Sigmoid colon (tissue), 7 donors: ENCODE data around the gene SGSM1. TPM values are rescaled to one million over a fixed set of nuclear protein-coding genes. Genes with fewer than 3 reads are reported as not detected.
A peak's percentile ranks its signal among the peaks of the same experiment; 100 is the strongest.

Source experiments
- DNase-seq: peaks from one replicate; pipeline ENCODE4 v3.0.0-alpha.2; 2019
- H3K27ac ChIP-seq, 4 donors: fragments of 200-600 bp; sonication (generic); one replicate each; pipeline ENCODE4 v1.5.1; 2016 to 2019; ENCODE audit warnings: mild to moderate bottlenecking in 1 of 4
- H3K27me3 ChIP-seq, 3 donors: fragments of 200-600 bp; sonication (generic); one replicate each; pipeline ENCODE4 v1.5.1; 2019; ENCODE audit warnings: mild to moderate bottlenecking in 1 of 3
- H3K36me3 ChIP-seq, 4 donors: fragments of 200-600 bp; sonication (generic); one replicate each; pipeline ENCODE4 v1.5.1; 2016 to 2019
- H3K4me1 ChIP-seq, 4 donors: fragments of 200-600 bp; sonication (generic); one replicate each; pipeline ENCODE4 v1.5.1; 2017 to 2019
- H3K4me3 ChIP-seq, 4 donors: fragments of 200-600 bp; sonication (generic); one replicate each; pipeline ENCODE4 v1.5.1; 2017 to 2019; ENCODE audit warnings: mild to moderate bottlenecking in 2 of 4, moderate library complexity in 1 of 4
- H3K9me3 ChIP-seq, 4 donors: fragments of 200-600 bp in 3 of 4; sonication (generic) in 3 of 4; one replicate each; pipeline versions ENCODE4 v1.5.1 to v1.6.1; 2013 to 2019
- EP300 ChIP-seq, 4 donors: sonication (generic); formaldehyde crosslinking; IDR thresholded peaks; one replicate each; pipeline ENCODE4 v1.6.1; 2017; ENCODE audit warnings: antibody characterized with exemption in 4 of 4
- POLR2A ChIP-seq, 2 donors: fragments of 450-650 bp; IDR thresholded peaks; one replicate each; pipeline ENCODE4 v1.6.1; 2016; ENCODE audit warnings: antibody characterized with exemption in 2 of 2, mild to moderate bottlenecking in 2 of 2, moderate library complexity in 2 of 2
- POLR2AphosphoS5 ChIP-seq, 4 donors: sonication (generic); formaldehyde crosslinking; IDR thresholded peaks; one replicate each; pipeline ENCODE4 v1.6.1; 2017; ENCODE audit warnings: antibody characterized with exemption in 4 of 4
- WGBS, 2 donors: extraction: QIAGEN DNeasy Blood & Tissue Kit; methylation state at CpG; one replicate each; pipeline ENCODE4 v1.1.7; 2013; 5-methylcytosine and 5-hydroxymethylcytosine counted together
- intact Hi-C: fragments of 100-400 bp; cut with DNase I; formaldehyde crosslinking; loops from one replicate; pipeline ENCODE4 v1.15.1; 2023
- polyA plus RNA-seq, 3 donors: library from polyadenylated mRNA; stranded (reverse); fragments of 200-250 nt; gene quantifications; one replicate each; pipeline ENCODE4 v1.2.3, GENCODE V29; 2013
- total RNA-seq, 4 donors: library from RNA; depleted of rRNA; stranded (reverse); fragments of >200 nt; gene quantifications; one replicate each; pipeline ENCODE4 v1.1.0, GENCODE V29; 2016
- TF ChIP-seq, protein P1 (sequence below), 4 experiments: fragments of 450-650 bp in 3 of 4; fragments of 200-600 bp in 1 of 4; IDR thresholded peaks; one replicate each; pipeline ENCODE4 v1.5.1; 2016 to 2019; ENCODE audit warnings: antibody characterized with exemption in 4 of 4, mild to moderate bottlenecking in 3 of 4, moderate library complexity in 2 of 4
- donor health status: healthy with polysubstance abuse.
- donor health status: Bipolar disorder and iron deficiency.
- donor health status: healthy.

The SGSM1 gene
- total and polyA plus RNA-seq, 7 donors = 0.46 to 3.6 (median 2.3) TPM

DNA sequence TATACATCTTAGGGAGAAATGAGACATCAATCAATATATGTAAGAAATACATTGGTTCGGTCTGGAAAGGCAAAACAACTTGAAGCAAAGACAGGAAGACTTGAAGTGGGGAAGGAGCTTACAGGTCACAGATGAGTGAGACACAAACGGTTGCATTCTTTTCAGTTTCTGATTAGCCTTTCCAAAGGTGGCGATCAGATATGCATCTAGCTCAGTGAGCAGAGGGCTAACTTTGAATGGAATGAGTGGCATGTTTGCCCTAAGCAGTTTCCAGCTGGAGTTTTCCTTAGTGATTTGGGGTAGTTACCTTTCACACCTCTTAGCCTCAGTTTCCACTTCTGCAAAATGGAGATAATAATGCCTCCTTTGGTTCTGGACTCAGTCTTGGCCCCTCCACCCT, 124.7 kb downstream of the SGSM1 start:
- Histone ChIP-seq H3K9me3 (no peaks in the 10 kb centered on the region), H3K27ac (no peak overlapping the region), H3K36me3 (no peaks in the 10 kb centered on the region), H3K4me1 (no peaks in the 10 kb centered on the region), H3K4me3 (no peak overlapping the region), H3K27me3 (no peaks in the 10 kb centered on the region)
- TF ChIP-seq POLR2A (IDR thresholded peaks at IDR 0.05) (no peak), POLR2AphosphoS5 (IDR thresholded peaks at IDR 0.05) (no peak), EP300 (IDR thresholded peaks at IDR 0.05) (no peak)
- TF ChIP-seq, protein P1, sequence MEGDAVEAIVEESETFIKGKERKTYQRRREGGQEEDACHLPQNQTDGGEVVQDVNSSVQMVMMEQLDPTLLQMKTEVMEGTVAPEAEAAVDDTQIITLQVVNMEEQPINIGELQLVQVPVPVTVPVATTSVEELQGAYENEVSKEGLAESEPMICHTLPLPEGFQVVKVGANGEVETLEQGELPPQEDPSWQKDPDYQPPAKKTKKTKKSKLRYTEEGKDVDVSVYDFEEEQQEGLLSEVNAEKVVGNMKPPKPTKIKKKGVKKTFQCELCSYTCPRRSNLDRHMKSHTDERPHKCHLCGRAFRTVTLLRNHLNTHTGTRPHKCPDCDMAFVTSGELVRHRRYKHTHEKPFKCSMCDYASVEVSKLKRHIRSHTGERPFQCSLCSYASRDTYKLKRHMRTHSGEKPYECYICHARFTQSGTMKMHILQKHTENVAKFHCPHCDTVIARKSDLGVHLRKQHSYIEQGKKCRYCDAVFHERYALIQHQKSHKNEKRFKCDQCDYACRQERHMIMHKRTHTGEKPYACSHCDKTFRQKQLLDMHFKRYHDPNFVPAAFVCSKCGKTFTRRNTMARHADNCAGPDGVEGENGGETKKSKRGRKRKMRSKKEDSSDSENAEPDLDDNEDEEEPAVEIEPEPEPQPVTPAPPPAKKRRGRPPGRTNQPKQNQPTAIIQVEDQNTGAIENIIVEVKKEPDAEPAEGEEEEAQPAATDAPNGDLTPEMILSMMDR (IDR thresholded peaks at IDR 0.05) = no peak
- no peak for DNase-seq
- WGBS, 2 donors = 82 to 92% methylated on average over 3 of the region's 3 CpGs
- intact Hi-C loops = no loop called here

DNA sequence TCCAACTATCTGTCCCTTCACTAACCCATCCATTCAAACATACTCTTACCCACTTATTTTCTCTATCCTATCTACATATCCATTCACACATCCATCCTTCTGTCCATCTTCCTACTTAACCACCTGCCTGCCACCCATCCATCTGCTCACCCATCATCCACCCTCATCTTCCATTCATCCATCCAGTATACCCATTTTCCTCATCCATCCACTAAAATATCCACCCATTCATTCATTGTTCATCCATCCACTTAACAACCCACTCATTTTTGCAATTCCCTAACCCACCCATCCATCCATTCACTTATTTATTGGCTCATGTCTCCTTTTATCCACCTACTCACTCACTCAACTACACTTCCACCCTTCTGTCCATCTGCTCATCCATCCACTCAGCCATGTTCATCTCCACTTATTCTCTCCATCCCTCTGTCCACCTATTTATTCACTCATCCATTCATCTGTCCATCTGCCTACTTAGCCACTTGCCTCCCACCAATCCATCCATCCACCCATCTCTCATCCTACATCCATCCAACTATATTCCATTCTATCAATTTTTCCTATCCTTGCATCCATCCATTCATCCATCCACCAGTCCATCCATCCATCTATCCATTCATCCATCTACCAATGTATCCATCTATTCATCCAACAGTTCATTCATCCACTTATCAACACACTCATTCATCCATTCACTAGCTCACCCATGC, 129.9 kb downstream of the SGSM1 start:
- Histone ChIP-seq H3K4me3 (no peak overlapping the region), H3K27me3 (no peaks in the 10 kb centered on the region), H3K9me3 (no peaks in the 10 kb centered on the region), H3K4me1 (no peaks in the 10 kb centered on the region), H3K27ac (no peak overlapping the region), H3K36me3 (no peaks in the 10 kb centered on the region)
- no peak for DNase-seq
- intact Hi-C loops = no loop called here
- no peak for TF ChIP-seq POLR2A (IDR thresholded peaks at IDR 0.05)
- TF ChIP-seq EP300 (IDR thresholded peaks at IDR 0.05) = no peak
- TF ChIP-seq, protein P1 (IDR thresholded peaks at IDR 0.05) = no peak
- no peak for TF ChIP-seq POLR2AphosphoS5 (IDR thresholded peaks at IDR 0.05)

DNA sequence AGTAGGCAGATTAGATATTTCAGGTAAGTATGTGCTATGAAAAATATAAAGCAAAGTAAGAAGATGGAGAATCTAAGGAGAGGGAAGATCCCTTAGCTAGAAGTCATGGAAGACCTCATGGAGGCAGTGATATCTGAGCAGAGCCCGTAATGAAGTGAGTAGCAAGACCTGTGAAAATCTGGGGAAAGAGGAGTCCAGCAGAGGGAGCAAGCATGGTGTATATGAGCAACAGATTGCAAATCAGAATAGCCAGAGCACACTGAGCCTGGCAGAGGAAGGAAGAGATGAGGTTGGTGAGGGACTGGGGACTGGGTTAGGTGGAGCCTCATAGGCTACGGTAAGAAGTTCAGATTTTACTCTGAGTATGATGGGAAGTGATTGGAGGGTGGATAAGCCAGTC, 131.1 kb downstream of the SGSM1 start:
- no peak overlapping the region for H3K4me3 ChIP-seq
- no peak for DNase-seq
- intact Hi-C loops = no loop called here
- no peaks in the 10 kb centered on the region for H3K4me1 ChIP-seq
- TF ChIP-seq EP300 (IDR thresholded peaks at IDR 0.05) (no peak), POLR2A (IDR thresholded peaks at IDR 0.05) (no peak), POLR2AphosphoS5 (IDR thresholded peaks at IDR 0.05) (no peak)
- TF ChIP-seq, protein P1 (IDR thresholded peaks at IDR 0.05) = no peak
- WGBS, 2 donors = 25 to 44% methylated on average over 2 of the region's 2 CpGs
- no peaks in the 10 kb centered on the region for H3K9me3 ChIP-seq
- H3K27me3 ChIP-seq = no peaks in the 10 kb centered on the region
- no peak overlapping the region for H3K27ac ChIP-seq
- H3K36me3 ChIP-seq = no peaks in the 10 kb centered on the region

DNA sequence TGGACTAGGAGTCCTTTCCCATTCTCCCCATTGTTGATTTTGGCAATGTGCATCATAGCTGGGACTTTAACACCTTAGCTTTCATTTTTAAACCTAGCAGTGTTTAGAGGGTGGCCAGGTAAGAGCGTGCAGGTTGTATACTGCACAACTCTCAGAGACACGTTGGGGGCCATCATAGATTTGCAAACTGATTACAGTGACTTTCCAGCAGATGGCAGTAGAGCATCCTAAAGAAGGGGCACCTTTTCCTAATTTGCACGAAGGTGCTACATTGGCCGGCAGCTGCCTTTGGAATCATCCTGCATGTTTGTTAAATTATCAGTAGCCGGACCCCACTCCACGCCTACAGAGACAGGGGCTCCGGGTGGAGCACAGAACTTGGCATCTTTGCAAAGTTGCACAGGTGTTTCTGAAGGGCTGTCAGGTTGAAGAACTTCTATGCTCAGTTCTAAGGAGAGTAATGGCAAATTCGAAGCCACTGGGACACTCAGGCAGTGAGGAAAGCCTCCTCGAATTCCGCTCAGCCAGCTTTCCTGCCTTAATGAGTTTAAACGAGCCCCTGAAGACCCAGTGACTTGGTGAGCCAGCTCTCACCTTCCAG, 132.8 kb downstream of the SGSM1 start:
- Histone ChIP-seq H3K4me1 (no peaks in the 10 kb centered on the region), H3K27me3 (no peaks in the 10 kb centered on the region), H3K4me3 (no peak overlapping the region), H3K27ac (no peak overlapping the region), H3K9me3 (no peaks in the 10 kb centered on the region), H3K36me3 (no peaks in the 10 kb centered on the region)
- TF ChIP-seq, protein P1 (IDR thresholded peaks at IDR 0.05) = peak in 3 of 4 experiments; percentile 54 to 64 (median 57)
- TF ChIP-seq POLR2AphosphoS5 (IDR thresholded peaks at IDR 0.05) = no peak
- 12 to 19% methylated on average over 11 of the region's 11 CpGs for WGBS, 2 donors
- intact Hi-C loops = no loop called here
- DNase-seq = no peak
